Measurements from ENCODE around the gene ITM2C. TPM values are rescaled to one million over a fixed set of nuclear protein-coding genes. Genes with fewer than 3 reads are reported as not detected.

Gene ITM2C
- total RNA-seq, 1 donor from 2014 or later = 25.0 TPM

- H3K27ac ChIP-seq = no peak overlapping the region
- H3K9me3 ChIP-seq = no peaks in the 10 kb centered on the region
- TF ChIP-seq CTCF (IDR thresholded peaks at IDR 0.05) = no peak
- H3K4me1 ChIP-seq = no peaks in the 10 kb centered on the region
- no peaks in the 10 kb centered on the region for H3K36me3 ChIP-seq
- DNase-seq (no peak), ATAC-seq (no peak)
- no peaks in the 10 kb centered on the region for H3K27me3 ChIP-seq
- H3K4me3 ChIP-seq = no peak overlapping the region
- intact Hi-C loops (cut with DNase I) = no loop called here
These were observed 14.6 kb downstream of the ITM2C start for GRCh38 chr2:230879271-230879882.

DNA sequence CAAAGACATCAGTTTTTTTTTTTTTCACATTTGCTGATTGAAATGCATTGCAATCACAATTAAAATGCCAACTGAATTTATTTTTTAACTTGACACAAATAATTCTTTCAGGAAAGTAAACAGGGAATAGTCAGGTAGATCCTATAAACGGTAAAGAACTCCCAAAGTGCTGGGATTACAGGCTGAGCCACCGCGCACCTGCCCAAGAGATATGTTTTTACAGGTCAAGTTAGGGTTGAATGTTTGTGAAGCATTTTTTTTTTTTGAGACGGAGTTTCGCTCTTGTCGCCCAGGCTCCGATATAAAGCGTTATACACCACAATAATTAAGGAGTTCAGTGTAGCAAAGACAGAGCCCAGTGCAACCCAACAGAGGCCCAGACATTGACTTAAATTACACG, 15.1 kb downstream of the ITM2C start:
- ATAC-seq = no peak
- Histone ChIP-seq H3K4me3 (no peak overlapping the region), H3K9me3 (no peaks in the 10 kb centered on the region), H3K27ac (no peak overlapping the region), H3K4me1 (no peaks in the 10 kb centered on the region), H3K36me3 (no peaks in the 10 kb centered on the region), H3K27me3 (no peaks in the 10 kb centered on the region)
- intact Hi-C loops (cut with DNase I) = no loop called here
- DNase-seq = no peak
- no peak for TF ChIP-seq CTCF (IDR thresholded peaks at IDR 0.05)

DNA sequence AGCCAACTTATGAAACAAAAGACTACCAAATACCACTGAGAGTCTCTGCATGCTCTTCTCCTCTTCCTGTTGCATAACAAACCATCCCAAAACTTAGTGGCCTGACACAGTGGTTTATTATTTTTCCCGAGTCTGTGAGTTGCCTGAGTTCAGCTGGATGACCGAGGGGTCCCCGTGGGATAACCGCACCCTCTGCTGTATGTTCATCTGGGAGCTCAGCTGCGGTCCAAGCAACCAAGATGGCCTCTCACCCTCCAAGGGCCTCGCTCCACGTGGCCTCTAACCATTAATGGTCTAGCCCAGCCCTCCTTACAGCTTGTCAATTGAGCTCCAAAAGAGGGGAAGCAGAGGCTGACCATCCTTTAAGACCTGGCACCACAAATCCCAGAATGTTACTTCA, 17.1 kb downstream of the ITM2C start:
- no peak for DNase-seq
- no peaks in the 10 kb centered on the region for H3K36me3 ChIP-seq
- H3K27me3 ChIP-seq = no peaks in the 10 kb centered on the region
- intact Hi-C loops (cut with DNase I) = no loop called here
- no peak overlapping the region for H3K4me3 ChIP-seq
- H3K9me3 ChIP-seq = no peaks in the 10 kb centered on the region
- H3K4me1 ChIP-seq = no peaks in the 10 kb centered on the region
- no peak for TF ChIP-seq CTCF (IDR thresholded peaks at IDR 0.05)
- no peak overlapping the region for H3K27ac ChIP-seq
- no peak for ATAC-seq

DNA sequence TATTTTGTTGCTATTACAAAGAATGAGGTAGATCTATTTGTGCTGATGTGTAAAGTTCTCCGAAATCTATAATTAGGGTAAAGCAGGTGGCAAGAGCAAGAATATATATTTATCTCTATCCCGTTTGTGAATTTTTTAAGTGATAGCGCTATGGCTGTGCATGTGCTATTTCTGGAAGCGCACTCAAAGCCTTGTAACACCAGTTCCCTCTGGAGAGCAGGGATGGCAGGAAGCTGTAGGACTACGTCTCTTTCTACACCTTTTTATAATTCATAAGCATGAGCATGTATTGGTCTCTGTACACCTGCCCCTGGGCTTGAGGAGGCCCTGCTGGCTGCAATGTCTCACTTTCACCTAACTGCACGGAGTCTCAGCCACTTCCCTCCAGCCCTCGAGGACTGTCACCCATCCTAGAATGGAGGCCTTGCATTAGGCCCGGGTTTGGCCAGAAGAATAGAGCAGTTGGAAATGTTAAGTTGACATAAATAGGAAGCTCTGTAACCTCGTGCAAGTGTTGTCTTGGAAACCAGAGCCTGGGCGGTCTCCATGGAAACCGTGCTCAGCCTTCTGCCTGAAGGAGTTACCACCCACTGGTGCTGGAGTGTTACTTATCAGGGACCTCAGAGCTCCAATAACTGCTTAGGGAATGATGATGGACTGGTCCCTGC, 20.9 kb downstream of the ITM2C start:
- no peaks in the 10 kb centered on the region for H3K9me3 ChIP-seq
- ATAC-seq = peak; percentile 47
- H3K4me1 ChIP-seq = no peaks in the 10 kb centered on the region
- H3K27me3 ChIP-seq = no peaks in the 10 kb centered on the region
- no peaks in the 10 kb centered on the region for H3K36me3 ChIP-seq
- no peak overlapping the region for H3K4me3 ChIP-seq
- no peak overlapping the region for H3K27ac ChIP-seq
- DNase-seq = no peak
- intact Hi-C loops (cut with DNase I) = no loop called here
- TF ChIP-seq CTCF (IDR thresholded peaks at IDR 0.05) = no peak

DNA sequence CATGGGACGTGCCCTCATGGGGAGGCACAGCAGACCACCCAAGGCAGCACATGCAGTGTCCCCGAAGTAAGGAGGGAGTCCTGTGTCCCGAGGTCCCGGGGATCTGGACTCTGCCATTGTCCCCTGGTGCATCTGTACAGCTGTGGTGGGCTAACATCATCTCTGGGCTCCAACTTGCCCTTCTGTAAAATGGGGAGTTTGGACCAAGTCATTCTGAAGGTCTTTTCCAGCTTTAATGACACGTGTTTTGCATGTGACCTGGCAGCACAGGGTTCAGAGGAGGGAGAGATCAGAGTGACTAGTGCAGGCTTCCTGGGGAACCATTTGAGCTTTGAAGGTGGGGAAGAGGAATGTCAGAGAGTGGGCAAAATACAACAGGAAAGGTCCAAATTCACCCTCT, 21.5 kb downstream of the ITM2C start:
- no peaks in the 10 kb centered on the region for H3K36me3 ChIP-seq
- DNase-seq = no peak
- intact Hi-C loops (cut with DNase I) = no loop called here
- no peak for ATAC-seq
- no peaks in the 10 kb centered on the region for H3K27me3 ChIP-seq
- TF ChIP-seq CTCF (IDR thresholded peaks at IDR 0.05) = no peak
- no peak overlapping the region for H3K4me3 ChIP-seq
- H3K9me3 ChIP-seq = no peaks in the 10 kb centered on the region
- H3K27ac ChIP-seq = no peak overlapping the region
- no peaks in the 10 kb centered on the region for H3K4me1 ChIP-seq

Data from upper lobe of right lung (tissue), 1 donor.